GM12891 (cell line): ENCODE results near the gene RBM22.

Source experiments
- POLR2A ChIP-seq: IDR thresholded peaks from 2 replicates; pipeline ENCODE4 v1.6.1; 2011; ENCODE audit warnings: low read depth, low read length, control low read depth
- POLR2AphosphoS5 ChIP-seq: IDR thresholded peaks from 2 replicates; pipeline ENCODE4 v1.6.1; 2011; ENCODE audit warnings: low read depth, low read length, control low read depth

- TF ChIP-seq POLR2A (no peak), POLR2AphosphoS5 (no peak)
These were observed 55.7 kb downstream of the RBM22 start for GRCh38 chr5:150645070-150645700.
